Measurements from ENCODE around the gene FXYD5.

The FXYD5 gene, protein sequence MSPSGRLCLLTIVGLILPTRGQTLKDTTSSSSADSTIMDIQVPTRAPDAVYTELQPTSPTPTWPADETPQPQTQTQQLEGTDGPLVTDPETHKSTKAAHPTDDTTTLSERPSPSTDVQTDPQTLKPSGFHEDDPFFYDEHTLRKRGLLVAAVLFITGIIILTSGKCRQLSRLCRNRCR
- 201 to 323 (median 214) reads per million in 3 experiments for total RNA-seq

DNA sequence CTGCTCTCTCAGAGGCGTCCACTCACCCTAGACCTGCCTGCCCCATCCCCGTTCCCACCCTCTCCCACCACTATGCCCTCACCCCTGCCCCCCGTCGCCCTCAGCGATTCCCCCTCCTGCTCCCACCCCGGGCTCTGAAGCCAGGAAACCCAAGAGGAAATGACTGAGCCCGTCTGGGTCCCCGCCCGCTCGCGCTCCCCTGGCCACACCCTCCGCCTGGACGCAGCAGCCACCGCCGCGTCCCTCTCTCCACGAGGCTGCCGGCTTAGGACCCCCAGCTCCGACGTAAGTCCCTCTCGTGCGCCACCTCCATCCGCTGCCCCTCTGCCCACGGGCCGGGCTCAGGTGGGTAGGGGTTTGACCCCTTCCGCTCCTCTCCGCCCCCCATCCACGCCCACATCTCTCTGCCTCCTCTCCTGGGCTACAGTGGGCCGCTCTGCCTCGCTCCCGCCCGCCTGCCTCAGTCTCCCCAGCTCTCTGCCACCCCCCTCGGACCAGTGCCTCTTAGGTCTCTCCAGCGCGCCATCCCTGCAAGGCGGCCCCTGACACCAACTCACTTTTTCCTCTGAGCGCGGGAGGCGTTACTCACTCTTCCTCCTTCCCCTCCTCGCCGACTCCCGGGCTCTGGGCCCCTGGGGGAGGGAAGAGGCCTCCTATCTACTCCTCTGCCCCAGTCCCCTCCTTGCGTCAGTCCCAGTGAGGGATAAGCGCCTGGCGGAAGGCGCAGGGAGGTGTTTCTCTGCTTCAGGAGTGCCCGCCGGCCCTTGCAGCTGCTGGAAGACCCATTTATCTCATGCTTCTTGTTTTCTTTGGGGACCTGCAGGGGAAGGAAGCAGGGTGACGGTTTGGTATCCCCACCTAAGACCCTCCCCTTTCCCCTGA, at the start of gene FXYD5:
Gene FXYD5 (plus strand): TSS at position 211 of the 882 bp plus-strand sequence. CDS start 816 bp downstream, outside the sequence.
- DNase-seq, result peak; percentile 65

DNA sequence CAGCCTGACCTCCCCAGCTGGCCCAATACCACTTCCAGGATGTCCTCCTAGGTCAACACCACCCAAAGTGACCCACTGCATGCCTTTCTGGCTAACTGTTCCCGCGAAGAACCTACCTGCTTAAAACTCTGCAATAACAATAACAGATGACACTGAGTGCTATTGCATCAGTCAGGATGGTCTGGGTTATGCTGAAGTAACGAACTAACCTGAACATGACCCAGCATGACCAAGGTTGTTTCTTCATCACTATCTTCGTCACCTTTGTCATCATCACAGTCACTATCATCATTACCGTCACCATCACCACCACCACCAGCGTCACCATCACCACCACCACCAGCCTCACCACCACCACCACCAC, 49.5 kb upstream of the FXYD5 start:
- DNase-seq, result no peak

DNA sequence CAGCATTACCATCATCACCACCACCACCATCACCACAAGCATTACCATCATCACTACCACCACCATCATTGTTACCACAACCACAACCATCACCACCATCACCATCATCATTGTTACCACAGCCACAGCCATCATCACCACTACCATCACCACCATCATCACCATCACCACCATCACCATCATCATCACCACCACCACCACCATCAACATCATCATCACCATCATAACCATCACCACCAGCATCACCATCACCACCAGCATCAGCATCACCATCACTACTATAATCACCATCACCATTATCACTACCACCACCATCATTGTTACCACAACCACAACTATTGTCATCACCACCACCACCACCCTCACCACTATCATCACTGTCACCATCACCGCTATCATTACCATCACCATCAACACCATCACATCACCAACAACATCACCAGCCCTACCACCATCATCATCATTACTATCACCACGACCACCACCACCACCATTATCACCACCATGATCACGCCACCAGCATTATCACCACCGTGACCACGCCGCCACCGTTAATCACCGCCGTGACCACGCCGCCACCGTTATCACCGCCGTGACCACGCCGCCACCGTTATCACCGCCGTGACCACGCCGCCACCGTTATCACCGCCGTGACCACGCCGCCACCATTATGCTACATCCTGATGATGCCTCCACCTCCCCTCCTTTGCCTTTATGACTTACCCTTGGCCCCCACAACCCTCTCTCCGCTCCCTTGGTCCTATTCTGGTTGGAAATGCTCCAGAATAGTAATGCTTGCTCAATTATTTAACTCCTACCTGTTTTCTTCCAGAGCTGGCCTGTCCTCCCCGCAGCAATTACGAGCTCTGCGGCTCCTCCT, 48.9 kb upstream of the FXYD5 start:
- DNase-seq, result no peak

DNA sequence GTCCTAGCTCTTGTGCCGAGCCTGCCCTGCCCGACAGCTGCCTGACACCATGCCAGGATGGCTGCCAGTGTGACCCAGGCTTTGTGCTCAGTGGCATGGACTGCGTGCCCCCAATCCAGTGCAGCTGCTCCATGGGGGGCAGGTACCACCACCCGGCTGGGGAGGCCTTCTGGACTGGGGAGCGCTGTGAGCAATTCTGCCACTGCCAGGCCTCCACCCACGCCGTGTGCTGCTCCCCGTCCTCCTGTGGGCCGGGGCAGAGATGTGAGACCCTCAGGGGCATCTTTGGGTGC, 48.3 kb upstream of the FXYD5 start:
- no peak for DNase-seq

DNA sequence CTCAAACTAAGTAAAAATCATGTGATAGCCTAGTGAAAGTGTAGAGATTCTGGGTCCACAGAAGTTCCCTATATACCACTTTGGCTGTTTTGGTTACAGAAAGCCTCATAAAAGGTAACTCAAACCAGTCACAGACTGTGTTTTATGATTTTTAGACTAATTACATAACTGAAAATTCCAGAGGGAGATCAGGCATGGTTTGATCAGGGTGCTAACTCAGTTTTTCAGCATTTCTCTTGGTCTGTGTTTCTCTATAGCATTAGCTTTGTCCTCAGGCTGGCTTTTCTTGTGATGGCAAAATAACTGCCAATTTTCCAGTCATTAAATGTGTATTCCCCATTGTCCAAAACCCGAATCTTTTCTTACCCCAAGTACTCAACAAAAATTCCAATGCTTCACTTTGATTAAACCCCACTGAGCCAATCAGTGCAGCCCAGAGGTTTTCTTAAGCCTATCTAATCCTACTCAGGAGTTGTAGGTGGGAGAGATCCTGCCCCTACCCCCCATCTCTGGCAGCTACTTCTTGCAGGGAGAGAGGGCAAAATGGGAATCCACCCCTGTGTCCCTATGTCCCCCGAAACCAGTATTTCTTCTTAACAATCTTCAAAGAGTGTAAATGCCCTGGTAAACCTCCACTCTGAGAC, 47.5 kb upstream of the FXYD5 start:
- DNase-seq, result no peak

DNA sequence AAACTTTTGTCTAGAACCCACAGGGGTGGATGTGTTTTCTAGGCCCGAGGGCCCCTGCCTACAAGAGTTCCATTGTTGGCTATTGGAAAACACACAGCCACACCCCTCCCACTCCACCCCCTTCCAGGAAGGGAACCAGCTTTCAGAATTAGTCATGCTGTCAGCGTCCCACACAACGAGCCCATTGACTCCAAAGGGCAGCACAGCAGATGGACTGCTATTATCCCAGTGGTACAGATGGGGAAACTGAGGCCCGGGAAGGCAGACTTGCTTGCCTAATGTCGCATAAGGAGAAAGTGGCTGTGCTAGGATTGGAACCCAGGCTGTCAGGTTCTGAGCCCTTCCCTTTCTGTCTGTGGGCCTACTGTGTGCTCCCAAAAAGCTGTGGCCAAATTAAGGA, 47.0 kb upstream of the FXYD5 start:
- no peak for DNase-seq

DNA sequence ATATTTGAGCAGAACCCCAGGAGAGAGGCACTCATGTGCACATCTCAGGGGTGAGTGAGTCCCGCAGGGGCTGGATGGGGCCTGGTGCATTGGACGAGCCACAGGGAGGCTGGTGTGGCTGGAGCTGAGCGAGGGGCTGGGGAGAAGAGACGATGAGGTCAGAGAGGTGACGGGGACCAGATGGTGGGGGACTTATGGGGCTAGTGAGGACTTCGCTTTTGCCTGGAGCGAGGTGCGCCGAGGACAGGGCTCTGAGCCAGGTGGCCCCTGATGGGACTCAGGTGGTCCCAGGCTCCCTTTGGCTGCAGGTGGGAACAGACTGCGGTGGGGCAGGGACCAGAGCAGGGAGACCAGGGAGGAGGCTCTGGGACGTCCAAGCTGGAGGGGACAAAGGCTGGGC, 45.8 kb upstream of the FXYD5 start:
- no peak for DNase-seq

DNA sequence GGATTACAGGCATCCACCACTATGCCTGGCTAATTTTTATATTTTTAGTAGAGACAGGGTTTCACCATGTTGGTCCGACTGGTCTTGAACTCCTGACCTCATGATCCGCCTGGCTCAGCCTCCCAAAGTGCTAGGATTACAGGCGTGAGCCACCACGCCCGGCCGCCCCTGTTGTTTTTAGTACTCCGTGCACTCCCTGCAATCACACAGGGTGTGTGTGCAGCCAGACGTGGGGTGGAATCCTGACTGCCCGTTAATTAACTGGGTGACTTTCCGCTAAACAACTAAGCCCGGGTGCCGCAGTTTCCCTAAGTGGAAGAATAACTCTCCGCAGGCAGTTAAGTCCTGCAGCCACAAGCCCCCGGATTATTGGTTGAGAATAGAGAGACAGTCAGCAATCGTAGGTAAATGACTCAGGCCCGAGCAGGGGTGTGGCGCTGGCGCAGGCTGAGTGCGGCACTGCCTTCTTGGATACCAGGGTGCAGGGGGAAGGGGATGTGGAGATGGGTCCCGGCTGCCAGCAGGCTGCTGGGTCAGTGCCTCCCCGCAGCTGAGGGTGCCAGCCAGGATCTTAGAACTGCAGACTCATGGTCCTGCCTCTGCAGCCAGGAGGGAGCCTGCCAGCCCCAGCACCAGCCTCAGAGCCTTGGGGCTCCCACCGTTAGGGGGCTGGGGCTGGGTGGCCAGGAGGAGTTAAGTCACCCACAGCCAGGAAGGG, 45.0 kb upstream of the FXYD5 start:
- no peak for DNase-seq

DNA sequence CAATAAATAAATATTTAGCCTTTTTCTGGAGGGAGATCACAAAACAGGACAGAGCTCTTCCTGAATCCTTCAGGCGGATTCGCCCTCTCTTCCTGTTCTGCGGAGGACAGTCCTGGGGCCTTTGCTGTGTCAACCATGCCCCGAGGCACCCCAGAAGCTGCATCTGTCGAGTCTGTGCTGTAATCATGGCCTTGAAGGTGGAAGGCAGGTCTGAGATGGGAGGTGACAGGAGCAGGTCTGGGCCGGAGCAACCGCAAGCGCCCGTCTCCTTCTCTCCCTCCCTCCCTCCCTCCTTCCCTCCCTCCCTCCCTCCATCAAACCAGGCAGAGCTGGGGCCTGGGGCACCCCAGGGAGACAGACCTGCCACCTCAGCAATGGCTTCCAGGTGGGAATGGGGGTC, 43.6 kb upstream of the FXYD5 start:
- DNase-seq, result no peak

DNA sequence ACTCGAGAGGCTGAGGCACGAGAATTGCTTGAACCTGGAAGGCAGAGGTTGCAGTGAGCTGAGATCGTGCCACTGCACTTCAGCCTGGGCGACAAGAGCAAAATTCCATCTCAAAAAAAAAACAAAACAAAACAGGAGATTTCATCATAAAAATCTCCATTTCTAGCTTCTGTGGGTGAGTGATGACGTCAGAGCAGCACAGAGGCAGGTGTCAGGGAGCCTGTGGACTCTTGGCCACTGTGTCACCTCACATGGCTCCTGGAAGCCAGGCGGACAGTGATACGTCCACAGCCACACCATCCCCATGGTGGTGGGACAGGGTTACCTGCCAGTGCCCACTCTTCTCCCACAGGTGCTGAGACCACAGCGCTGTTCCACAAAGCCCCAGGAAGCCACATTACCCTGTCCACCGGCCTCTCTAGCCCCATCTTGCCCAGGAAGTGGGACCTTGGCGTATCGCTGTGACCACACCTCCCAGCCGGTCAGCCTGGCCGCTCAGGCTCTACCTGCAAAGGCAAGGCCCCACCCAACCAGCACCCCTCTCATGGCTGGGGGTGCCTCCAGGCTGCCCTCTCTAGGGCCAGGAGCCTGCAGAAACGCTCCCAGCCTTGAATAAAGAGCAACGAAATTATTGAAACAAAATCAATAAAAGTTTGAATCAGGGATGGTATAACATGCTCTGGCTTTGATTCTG, 41.4 kb upstream of the FXYD5 start:
- no peak for DNase-seq

DNA sequence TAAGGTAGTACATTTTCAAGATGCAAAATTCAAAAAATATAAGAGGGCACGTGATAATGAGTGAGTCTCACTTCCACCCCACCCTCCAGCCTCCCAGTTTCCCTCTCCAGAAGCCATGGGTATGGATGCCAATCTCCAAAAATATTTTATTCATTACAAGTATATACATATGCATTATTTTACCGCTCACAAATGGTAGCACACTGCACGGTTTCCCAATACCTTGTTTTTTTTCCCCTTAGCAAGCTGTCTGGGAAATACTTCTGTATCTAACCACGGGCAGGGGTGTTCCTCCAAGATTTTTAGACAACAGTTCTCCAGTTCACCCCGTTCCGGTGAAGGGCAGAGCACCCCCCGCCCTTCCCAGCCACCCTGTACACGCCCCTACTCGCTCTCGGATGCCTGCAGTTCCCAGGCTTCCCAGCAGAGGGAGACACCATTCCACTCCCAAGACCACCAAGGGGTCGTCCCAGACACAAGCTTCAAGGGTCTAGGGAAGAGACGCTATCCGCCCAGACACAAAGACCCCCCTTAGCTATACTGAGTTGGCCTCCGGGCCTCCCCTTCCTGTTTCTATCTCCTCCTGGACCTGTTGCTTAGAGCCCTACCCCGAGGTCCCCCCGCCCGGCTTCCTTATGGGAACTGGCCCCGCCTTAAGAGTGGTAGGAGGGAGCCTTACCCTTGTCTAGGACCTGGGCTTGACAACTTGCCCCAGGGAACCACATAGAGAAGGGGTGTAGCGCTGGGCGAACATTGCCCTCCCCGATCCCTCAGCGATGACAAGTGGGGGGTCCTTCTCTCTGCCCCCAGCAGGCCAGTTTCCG, 40.0 kb upstream of the FXYD5 start:
- peak; percentile 52 for DNase-seq

DNA sequence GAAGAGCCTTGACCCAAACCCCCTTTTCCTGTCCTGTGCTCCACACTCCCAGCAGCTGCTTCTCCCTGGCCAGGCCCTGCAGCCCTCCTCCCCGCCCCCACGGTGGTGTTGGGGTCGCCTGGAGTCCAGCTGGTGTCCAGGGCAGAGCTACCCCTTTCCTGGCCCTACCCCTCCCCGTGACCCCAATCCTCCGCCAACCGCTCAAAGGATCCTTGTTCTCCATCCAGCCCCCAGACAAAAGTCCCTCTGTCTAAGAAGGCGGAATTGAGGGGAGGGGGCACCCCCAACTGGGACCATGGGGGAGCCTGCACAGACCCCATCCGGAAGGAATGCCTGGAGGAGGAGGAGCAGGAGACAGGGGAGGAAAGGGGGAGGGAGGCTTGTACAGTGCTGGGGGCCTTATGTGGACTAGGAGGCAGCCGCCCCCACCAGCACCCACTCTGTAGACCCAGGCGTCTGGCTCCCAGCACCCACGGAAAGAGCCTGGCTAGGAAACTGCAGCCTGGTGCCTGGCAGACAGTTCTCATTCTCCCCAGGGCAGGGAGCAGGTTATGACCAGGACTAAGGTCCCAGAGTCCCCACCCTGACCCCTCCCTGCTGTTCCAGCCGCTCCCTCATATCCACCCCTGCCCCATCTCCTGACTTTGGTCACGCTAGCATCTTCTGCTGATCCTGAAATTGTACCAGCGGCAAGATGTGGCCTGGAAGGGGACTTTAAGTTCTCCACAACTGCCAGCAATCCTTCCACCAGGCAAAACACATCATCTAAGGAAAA, 39.2 kb upstream of the FXYD5 start, which contains the start of gene FXYD3:
Gene FXYD3 (plus strand): TSS at position 647 of the 775 bp plus-strand sequence. CDS start 3,554 bp downstream, outside the sequence.
- DNase-seq, result no peak

DNA sequence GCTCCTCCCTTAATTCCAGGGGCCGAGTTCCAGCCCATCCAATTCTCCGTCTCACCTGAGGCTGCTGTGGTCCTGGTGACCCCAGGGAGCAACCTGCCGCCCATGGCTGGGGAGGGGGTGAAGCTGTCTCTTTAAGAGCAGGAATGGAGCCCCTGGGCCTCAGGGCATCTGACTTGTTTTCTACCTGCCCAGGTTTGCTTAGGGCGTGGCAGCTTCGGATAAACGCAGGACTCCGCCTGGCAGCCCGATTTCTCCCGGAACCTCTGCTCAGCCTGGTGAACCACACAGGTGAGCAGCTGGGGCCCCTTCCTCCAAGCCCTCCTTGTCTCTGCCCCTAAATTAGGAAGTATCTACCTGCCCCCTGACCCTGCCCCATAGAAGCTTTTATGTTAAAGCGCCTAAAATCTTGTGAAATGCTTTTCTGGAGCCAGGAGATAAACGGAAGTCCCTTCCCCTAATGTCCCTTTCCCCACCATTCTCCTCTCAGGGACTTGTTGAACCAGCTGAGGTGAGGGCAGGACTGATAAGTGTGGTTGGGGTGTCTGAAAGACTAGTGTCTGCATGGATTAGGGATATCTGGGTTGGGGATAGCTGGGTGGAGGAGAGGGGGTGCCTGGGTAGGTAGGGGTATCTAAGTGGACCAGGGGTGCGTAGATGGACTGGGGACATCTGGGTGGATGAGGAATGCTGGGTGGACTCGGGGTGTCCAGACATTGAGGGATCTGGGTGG, 38.3 kb upstream of the FXYD5 start:
- DNase-seq, result no peak

DNA sequence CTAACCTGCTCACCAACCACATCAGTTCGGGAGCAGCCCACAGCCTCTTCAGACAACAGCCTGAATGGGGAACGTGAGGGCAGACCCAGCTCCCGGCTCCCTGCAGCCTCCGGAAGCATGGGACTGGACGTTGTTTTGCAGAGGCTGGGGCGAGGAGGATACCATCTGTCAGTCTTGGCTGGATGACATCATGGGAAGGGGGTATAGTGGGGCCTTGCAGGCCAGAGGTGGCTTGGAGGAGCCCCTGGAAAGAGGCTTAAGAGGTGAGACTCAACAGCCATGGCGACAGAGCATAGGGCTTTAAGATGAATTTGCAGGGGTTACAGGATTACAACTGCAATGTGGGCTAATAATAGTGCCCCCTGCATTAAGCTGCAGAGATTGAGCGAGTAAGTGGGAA, 37.4 kb upstream of the FXYD5 start:
- DNase-seq, result no peak

DNA sequence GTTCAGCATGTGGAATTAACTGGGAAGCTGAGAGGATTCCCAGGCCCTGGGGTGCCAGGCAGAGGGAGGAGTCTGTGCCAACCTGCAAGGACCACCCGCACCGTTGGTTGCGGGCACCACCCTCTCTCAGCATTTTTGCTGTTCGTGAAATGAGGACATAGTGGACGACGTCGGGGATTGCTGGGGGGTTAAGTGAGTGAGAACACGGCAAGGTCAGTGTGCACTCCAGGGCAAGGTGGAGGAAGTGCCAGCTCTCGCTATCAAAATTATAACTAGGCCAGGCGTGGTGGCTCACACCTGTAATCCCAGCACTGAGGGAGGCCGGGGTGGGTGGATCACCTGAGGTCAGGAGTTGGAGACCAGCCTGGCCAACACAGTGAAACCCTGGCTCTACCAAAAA, 36.7 kb upstream of the FXYD5 start:
- no peak for DNase-seq

DNA sequence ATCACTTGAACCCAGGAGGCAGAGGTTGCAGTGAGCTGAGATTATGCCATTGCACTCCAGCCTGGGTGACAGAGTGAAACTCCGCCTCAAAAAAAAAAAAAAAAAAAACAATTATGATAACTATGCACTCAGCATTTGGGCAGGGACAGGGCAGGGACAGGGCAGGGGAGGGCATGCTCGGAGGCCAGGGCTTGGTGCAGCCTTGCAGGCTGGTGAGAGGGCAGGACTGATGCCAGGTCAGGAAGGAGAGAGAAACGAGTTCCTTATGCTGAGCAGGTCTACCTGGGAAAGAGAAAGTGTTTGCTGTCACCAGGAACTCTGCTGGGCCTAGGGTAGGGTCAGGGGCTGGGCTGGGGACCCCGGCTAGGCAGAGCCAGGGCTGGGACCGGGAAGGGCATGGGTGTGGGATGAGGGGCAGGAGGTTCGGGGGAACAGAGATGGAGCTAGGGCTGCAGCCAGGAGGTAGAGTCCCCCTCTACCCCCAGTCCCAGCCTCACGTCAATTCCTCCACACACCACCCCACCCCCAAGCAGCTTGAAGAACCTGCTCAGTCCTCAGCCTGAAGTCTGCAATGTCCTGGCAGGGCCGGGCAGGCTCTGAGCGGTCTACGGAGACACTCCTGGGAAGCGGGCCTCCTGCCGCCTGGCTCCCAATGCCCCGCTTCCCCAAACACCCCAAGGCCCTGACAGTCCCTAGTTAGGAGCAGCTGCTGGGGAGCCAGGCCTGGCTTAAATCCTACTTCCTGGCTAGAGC, 36.1 kb upstream of the FXYD5 start:
- DNase-seq, result no peak

DNA sequence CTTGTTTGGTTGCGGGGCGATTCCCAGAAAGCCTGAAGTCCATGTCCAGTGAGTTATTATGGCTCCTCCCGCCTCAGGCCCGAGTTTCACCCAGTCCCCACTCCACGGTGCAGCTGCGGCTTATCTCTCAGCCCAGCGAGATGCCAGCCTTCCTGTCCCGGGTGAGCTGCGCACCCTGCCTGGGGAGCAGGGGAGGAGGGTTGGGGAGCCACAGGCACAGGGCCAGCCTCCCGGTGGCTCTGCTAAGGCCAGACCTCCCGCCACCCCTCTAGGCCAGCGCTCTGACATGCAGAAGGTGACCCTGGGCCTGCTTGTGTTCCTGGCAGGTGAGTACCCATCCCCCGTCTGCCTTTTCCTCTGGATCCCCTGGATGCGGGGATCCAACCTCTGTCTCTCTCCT, 35.4 kb upstream of the FXYD5 start:
- no peak for DNase-seq

DNA sequence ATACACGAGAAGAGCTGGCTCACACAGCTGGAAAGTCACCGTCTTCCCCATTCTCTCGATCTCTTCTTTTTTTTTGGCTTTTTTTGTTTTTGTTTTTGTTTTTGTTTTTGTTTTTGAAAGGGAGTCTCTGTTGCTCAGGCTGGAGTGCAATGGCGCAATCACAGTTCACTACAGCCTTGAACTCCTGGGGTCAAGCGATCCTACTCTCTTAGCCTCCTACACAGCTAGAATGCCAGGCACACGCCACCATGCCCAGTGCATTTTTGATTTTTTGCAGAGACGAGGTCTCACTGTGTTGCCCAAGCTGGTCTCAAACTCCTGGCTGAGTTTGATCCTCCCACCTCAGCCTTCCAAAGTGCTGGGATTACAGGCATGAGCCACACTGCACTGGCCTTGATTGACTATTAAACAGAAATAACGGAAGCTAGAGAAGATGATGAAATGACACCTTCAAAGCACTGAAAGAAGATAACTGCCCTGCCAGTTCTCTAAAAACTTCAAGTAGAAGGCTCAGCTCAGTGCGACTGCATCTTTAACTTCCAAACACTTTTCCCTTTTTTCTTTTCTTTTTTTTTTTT, 34.9 kb upstream of the FXYD5 start:
- no peak for DNase-seq

Measured in central memory CD4-positive, alpha-beta T cell (primary cell).